Measurements from ENCODE around the gene SF1.

DNA sequence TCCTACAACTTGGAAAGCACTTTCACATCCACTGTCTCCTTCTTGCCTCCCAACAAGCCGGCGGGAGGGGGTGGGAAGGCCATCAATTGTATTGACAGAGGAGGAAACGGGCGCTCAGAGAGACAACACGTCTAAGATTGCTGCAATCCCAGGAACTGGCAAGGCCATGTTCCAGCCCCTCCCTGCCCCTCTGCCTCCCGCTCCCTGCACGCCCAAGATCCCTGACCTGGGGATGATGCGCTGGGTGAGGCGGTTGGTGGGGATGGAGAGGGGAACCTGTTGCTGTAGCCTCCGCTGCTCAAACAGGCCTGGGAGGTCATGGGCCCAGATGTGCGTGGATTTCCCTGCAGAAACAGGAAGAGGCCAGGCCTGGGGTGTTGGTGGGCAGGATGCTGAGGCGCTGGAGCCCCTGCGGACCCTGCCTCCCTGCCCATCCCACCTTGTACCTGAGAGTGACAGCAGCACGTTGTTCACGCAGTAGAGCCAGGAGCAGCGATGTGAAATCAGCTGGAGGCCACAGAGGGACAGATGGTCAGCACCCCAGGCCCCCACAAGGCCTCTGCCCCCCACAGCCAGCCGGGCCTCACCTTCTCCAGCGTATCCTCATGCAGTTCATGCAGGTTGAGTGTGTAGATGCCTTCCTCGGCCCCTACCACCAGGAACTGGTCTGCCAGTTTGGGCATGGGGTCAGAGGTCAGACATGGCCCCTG lies 17.9 kb upstream of the SF1 start:
- TF ChIP-seq, protein P1, sequence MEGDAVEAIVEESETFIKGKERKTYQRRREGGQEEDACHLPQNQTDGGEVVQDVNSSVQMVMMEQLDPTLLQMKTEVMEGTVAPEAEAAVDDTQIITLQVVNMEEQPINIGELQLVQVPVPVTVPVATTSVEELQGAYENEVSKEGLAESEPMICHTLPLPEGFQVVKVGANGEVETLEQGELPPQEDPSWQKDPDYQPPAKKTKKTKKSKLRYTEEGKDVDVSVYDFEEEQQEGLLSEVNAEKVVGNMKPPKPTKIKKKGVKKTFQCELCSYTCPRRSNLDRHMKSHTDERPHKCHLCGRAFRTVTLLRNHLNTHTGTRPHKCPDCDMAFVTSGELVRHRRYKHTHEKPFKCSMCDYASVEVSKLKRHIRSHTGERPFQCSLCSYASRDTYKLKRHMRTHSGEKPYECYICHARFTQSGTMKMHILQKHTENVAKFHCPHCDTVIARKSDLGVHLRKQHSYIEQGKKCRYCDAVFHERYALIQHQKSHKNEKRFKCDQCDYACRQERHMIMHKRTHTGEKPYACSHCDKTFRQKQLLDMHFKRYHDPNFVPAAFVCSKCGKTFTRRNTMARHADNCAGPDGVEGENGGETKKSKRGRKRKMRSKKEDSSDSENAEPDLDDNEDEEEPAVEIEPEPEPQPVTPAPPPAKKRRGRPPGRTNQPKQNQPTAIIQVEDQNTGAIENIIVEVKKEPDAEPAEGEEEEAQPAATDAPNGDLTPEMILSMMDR (IDR thresholded peaks at IDR 0.05) = no peak
- no peak for TF ChIP-seq TCF7L2 (IDR thresholded peaks at IDR 0.05; ENCODE audit: low read depth, low read length)
